Ishikawa (cell line): ENCODE results near the gene ARHGEF2.

Experiments used
- EGR1 ChIP-seq: IDR thresholded peaks from 2 replicates; pipeline ENCODE4 v1.6.1; 2012
- EP300 ChIP-seq: IDR thresholded peaks from 2 replicates; pipeline ENCODE4 v1.6.1; 2012; ENCODE audit warnings: borderline replicate concordance
- FOXM1 ChIP-seq: IDR thresholded peaks from 2 replicates; pipeline ENCODE4 v1.6.1; 2012; ENCODE audit warnings: low read depth, borderline replicate concordance
- MAX ChIP-seq: IDR thresholded peaks from 2 replicates; pipeline ENCODE4 v1.6.1; 2012
- RAD21 ChIP-seq: IDR thresholded peaks from 2 replicates; pipeline ENCODE4 v1.6.1; 2012; ENCODE audit warnings: low read depth
- TAF1 ChIP-seq: IDR thresholded peaks from 2 replicates; pipeline ENCODE4 v1.6.1; 2012; ENCODE audit warnings: low read depth, mild to moderate bottlenecking
- TCF12 ChIP-seq: IDR thresholded peaks from 2 replicates; pipeline ENCODE4 v1.6.1; 2012; ENCODE audit warnings: low read depth
- TEAD4 ChIP-seq: IDR thresholded peaks from 2 replicates; pipeline ENCODE4 v1.6.1; 2012
- YY1 ChIP-seq: IDR thresholded peaks from 2 replicates; pipeline ENCODE4 v1.6.1; 2012; ENCODE audit warnings: low read depth
- ZBTB7A ChIP-seq: IDR thresholded peaks from 2 replicates; pipeline ENCODE4 v1.6.1; 2012; ENCODE audit warnings: low read depth
- TF ChIP-seq, protein P1 (sequence below): IDR thresholded peaks from 2 replicates; pipeline ENCODE4 v1.6.1; 2012; ENCODE audit warnings: low read depth, mild to moderate bottlenecking

GRCh38 chr1:155951753-155952504, 26.4 kb downstream of the ARHGEF2 start:
- TF ChIP-seq, protein P1, sequence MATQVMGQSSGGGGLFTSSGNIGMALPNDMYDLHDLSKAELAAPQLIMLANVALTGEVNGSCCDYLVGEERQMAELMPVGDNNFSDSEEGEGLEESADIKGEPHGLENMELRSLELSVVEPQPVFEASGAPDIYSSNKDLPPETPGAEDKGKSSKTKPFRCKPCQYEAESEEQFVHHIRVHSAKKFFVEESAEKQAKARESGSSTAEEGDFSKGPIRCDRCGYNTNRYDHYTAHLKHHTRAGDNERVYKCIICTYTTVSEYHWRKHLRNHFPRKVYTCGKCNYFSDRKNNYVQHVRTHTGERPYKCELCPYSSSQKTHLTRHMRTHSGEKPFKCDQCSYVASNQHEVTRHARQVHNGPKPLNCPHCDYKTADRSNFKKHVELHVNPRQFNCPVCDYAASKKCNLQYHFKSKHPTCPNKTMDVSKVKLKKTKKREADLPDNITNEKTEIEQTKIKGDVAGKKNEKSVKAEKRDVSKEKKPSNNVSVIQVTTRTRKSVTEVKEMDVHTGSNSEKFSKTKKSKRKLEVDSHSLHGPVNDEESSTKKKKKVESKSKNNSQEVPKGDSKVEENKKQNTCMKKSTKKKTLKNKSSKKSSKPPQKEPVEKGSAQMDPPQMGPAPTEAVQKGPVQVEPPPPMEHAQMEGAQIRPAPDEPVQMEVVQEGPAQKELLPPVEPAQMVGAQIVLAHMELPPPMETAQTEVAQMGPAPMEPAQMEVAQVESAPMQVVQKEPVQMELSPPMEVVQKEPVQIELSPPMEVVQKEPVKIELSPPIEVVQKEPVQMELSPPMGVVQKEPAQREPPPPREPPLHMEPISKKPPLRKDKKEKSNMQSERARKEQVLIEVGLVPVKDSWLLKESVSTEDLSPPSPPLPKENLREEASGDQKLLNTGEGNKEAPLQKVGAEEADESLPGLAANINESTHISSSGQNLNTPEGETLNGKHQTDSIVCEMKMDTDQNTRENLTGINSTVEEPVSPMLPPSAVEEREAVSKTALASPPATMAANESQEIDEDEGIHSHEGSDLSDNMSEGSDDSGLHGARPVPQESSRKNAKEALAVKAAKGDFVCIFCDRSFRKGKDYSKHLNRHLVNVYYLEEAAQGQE, result no peak
- no peak for TF ChIP-seq FOXM1
- no peak for TF ChIP-seq RAD21
- TF ChIP-seq TAF1, result no peak
- no peak for TF ChIP-seq YY1
- no peak for TF ChIP-seq TEAD4
- TF ChIP-seq ZBTB7A, result no peak
- no peak for TF ChIP-seq EGR1
- TF ChIP-seq MAX, result no peak
- TF ChIP-seq TCF12, result no peak
- TF ChIP-seq EP300, result no peak
